GM04504 (cell line): Measurements from ENCODE around the gene RARRES2.

Experiments used
- DNase-seq: peaks from one replicate; pipeline ENCODE4 v3.0.0-alpha.2; 2012; ENCODE audit warnings: low read depth

The RARRES2 gene

DNA sequence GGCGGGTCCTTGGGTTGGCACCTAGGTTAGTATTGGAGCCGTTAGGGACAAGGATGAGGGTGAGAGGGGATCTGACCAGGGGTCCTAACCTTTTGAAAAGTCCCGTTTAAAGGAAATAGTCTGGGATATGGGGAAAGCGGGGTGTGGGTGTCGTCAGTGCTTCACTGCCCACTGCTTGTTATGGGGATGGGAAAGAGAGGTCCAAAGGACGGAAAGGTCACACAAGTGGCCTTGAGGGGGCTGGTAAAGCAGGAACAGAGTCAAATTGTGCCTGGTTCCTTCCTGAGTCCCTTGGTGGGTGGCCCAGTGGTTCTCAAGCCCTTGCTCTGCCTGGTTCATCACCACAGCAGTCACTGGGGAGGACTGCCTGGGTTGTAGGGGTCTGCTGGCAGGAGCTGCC, 35.1 kb upstream of the RARRES2 start:
- DNase-seq = no peak

DNA sequence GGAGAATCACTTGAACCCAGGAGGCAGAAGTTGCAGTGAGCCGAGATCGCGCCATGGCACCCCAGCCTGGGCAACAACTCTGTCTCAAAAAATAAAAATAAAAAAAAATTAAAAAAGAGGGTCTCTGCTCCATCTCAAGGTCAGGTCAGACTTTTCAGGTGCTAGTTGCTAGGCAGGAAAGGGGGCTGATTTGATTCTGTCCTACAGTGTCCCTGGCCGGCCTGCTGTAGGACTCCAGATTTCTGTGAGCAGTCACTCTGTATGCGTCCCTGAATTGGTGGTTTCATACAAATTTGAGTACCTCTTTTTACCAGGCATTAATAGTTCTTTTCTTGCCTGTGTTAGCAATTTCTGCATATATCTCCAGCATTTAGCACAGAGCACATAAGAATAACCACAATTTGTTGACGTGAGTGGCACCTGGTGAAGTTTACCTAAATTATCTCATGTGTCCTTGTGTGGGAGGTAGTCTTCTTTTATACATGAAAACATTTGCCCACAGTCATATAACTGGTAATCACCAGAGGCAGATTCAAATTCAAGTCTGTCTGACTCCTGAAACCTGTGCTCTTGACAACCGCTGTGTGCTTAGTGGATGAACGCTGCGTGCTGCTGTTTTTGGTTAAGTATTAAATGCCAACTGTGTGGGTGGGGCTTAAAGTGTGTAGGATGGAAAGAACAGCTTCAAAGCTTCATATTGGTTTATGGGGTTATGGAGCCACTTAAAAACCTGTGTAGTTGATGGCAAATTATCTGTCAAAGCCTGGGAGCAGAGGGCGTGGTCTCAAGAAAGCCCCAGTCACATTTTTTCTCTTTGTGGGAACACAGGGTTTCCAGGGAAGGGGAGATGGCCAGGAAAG, 34.5 kb upstream of the RARRES2 start:
- no peak for DNase-seq

DNA sequence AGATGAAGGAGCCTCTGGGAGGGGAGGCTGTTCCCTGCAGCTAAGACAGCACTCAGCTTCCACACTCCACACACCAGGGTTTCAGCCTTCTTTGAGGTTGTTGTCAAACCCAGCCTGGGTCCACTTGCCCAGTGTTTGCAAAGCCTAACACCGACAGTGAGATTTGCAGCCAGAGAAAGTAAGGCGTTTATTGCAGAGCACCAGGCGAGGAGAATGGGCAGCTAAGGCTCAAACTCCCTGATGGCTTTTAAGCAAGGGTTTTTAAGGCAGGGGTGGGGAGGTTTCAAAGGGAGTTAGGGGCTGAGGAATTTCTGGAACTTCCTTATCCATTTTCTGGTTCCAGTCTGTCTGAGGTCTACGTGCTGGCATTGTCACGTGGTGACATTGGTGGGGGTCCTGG, 33.0 kb upstream of the RARRES2 start:
- DNase-seq = no peak

DNA sequence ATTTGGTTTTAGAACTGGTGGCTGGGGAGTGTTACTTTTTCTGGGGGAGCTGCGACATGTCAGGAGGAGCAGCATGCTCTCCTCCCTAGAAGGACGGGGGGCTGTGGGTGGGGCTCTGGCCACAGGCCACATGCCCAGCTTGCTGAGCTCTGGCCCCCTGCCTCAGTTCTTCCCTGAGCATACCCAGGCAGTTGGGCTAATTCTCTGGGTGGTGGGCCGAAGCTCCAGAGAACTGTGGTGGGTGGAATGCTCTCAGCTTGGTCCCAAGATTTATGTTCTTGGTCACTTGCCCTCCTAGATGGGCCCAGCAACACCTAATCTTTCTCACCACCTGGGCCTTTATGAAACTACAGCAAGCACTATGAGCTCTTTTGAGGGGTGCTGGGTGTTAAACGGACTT, 32.6 kb upstream of the RARRES2 start:
- DNase-seq = no peak

DNA sequence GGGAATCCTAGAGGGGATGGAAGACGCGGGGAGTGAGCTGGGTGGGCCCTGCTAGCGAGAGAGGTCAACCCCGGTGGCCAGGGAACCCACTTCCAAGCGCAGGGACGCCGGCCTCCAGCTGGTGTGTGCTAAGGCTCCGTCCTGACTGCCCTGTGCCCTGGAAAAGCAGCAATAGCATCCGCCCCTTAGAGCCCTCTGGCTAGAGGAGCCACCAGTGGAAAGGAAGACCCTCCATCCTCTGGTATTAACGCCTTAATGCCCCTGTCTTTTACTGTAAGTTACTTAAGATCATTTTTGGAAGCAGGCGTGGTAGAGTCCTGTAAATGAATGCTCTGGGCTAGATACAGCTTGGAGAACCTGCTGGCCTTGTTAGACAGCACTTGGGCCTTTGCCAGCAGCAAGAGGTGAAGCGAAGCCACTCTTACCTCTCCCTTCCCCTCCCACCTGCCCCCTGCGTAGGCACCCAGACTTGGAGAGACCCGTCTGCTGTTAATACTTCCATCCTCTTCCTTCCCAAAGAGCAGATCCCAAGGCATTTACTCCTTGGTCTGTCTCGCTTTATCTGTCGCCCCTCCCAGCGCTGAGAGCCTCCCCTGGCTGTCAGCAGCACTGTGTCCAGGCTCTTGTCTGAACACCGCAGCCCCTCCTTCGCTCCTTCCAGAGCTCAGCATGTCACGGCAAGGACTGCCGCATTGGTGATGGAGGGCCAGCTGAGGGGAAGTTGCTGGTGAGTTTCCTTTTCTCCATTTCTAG, 31.8 kb upstream of the RARRES2 start:
- DNase-seq = no peak

DNA sequence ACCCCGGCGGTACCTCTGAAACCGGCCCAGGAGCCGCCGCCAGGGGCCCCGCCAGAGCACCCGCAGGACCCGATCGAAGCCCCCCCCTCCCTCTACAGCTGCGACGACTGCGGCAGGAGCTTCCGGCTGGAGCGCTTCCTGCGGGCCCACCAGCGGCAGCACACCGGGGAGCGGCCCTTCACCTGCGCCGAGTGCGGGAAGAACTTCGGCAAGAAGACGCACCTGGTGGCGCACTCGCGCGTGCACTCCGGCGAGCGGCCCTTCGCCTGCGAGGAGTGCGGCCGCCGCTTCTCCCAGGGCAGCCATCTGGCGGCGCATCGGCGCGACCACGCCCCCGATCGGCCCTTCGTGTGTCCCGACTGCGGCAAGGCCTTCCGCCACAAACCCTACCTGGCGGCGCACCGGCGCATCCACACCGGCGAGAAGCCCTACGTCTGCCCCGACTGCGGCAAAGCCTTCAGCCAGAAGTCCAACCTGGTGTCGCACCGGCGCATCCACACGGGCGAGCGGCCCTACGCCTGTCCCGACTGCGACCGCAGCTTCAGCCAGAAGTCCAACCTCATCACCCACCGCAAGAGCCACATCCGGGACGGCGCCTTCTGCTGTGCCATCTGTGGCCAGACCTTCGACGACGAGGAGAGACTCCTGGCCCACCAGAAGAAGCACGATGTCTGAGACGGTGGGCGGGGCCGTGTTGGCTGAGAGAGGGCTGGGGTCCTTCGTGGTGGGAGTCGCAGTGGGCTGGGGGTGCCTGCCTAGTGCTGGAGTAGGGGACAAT, 31.0 kb upstream of the RARRES2 start:
- DNase-seq = no peak

DNA sequence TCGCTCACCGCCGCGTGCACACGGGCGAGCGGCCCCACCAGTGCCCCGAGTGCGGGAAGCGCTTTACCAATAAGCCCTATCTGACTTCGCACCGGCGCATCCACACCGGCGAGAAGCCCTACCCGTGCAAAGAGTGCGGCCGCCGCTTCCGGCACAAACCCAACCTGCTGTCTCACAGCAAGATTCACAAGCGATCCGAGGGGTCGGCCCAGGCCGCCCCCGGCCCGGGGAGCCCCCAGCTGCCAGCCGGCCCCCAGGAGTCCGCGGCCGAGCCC, 30.5 kb upstream of the RARRES2 start:
- no peak for DNase-seq

DNA sequence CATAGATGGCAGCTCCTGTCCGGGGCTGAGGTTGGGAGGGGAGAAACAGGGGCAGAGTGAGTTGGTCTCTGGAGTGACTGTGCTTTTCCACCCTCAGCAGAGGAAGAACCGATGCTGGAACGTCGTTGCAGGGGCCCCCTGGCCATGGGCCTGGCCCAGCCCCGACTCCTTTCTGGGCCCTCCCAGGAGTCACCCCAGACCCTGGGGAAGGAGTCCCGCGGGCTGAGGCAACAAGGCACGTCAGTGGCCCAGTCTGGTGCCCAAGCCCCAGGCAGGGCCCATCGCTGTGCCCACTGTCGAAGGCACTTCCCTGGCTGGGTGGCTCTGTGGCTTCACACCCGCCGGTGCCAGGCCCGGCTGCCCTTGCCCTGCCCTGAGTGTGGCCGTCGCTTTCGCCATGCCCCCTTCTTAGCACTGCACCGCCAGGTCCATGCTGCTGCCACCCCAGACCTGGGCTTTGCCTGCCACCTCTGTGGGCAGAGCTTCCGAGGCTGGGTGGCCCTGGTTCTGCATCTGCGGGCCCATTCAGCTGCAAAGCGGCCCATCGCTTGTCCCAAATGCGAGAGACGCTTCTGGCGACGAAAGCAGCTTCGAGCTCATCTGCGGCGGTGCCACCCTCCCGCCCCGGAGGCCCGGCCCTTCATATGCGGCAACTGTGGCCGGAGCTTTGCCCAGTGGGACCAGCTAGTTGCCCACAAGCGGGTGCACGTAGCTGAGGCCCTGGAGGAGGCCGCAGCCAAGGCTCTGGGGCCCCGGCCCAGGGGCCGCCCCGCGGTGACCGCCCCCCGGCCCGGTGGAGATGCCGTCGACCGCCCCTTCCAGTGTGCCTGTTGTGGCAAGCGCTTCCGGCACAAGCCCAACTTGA, 29.9 kb upstream of the RARRES2 start:
- DNase-seq = no peak

DNA sequence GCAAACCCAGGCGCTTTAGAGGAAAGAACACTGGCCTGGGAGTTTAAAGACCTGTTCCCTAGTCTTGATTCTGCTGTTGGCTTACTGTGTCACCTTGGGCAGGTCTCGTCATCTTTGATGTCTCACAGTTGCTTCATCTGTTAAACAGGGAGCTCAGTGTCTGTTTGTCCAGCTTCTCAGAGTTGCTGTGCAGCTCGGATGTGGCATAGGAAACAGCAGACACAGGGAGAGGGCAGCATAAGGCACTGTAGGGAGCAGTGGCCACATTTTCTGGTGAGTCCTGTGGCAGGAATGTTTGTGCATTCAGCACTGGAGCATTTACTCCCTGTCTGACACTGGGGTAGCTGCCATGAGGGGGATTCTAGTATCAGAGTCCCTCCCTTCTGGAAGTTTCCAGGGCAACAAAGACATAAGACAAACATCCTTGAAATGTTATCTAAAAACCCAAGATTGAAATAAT, 29.2 kb upstream of the RARRES2 start:
- DNase-seq = no peak

DNA sequence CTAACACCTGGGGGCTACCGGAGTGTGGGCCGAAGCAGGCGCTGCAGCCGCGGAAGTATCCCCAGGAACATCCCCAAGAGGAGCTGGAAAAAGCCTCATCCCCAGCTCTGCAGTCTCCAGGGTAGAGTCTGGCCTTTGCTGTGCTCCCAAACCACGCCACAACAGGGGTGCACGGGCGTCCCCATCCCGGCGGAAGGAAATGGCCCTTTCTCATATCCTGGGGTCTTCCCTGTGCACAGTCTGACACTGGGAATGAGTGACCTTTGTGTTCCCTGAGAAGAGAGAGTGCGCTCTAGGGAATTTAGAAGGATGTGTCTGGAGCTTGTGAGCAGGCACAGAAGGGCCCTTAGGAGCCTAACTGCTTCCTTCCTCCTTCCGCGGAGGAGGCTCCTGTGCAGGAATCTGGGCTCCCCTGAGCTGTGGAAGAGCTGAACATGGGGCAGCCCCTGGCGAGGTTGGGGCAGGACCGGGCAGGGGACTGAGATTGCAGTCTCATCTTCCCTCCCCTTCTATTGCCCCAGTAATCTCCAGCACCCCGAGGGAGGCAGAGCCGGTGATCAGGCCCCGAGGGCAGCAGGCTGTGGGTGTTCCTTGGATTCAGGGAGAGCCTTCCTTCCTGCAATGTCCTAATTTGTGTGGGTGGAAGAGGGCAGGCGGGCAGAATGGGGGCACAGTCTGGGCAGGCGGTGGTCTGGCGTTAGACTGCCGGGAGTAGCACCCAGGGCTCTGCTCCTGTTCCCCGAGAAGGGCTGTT, 28.5 kb upstream of the RARRES2 start:
- no peak for DNase-seq

DNA sequence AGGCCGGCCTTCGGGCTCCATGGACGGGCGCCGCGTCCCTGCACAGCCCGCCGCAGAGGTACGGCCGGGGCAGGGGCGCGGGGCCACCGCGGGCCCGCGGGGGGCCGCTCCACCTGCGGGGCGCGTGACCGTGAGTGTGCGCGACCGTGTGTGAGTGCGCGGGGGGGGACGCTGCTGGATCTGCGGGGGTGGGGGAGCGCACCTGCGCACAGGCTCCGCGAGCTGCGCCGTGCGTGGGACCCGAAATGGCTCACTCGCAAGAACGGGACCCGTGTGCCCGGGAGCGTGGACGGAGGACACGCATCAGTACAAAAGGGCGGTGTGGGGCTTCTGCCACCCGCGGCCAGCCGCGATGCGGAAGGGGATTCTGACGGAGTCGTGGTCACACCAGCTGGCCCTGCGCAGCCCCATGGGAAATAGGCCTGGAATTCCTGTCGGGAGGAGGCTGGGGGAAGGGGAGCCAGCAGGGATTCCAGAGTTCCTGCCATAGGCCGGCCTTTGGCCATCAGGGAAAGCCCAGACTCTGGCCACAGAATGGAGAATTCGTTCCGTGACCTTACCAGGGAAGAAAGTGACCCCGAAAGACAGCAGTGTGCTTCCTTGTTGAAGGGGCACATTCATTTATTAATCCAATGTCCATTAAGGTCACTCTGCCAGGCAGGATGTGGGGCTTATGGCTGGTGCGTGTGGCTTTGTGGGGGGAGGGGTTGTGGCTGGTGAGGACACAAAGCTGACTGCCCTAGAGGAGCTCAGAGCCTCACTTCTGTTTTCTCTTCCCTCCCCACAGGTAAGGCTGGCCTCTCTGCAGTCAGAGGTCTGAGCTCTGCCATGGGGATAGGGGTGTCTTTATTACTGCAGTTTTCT, 27.7 kb upstream of the RARRES2 start:
- peak; percentile 43 for DNase-seq

DNA sequence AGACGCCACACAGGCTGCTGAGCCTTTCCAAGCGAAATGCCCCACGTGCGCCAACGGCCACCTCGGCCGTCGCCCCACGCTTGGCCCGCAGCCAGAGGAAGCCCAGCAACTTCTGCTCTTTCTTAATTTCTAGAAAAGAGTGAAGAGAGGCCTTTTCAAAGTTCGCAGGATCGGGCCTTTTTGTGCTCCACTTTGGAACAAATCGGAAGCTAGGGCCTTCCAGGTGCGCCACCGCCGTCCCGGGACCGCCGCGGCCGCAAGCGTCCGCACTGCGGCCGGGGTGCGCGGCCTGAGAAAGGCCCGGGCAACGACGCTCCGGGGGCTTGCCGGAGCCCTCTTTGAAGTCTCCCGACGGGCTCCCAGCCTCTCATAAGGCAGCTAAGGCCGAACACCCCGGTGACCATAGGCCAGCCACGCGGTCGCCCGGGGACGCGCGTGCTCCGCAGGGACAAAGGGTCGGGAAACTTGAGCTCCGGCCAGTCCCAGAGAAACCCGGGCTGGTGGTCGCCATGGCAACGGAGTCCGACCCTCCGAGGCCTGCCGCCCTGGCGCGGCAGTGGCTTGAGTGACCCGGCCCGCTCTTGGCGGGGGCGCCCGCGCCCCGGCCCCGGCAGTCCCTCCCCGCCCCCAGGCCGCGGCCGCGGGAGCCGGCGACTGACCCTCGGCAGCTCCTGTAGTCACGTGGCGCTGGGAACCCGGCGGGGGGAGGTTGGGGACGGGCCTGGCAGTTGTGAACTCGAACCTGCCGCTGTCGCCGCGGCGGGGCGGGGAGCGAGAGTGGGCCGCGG, 26.9 kb upstream of the RARRES2 start, which contains the start of gene REPIN1:
TSS of gene REPIN1 (plus strand) at position 727 of the 788 bp plus-strand sequence. CDS start 890 bp downstream, outside the sequence.
- DNase-seq = peak; percentile 67

DNA sequence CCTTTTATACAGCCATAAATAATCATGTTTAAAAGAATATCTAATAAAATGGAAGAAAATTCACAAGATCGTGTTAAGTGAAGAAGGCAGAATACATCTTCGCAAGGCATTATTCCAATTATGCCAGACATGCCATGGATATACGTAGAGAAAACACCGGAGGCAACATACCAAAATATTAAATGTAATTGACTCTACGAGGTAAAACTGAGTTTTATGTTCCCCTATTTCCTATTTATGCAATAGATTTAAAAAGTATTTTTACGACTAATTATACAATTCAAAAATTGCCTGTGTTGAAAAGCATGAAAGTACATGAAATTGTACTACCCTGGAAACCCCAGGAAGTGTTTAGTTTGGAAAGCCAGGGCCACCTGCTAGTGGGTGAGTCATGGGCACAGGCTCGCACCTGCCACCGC, 26.3 kb upstream of the RARRES2 start:
- DNase-seq = no peak

DNA sequence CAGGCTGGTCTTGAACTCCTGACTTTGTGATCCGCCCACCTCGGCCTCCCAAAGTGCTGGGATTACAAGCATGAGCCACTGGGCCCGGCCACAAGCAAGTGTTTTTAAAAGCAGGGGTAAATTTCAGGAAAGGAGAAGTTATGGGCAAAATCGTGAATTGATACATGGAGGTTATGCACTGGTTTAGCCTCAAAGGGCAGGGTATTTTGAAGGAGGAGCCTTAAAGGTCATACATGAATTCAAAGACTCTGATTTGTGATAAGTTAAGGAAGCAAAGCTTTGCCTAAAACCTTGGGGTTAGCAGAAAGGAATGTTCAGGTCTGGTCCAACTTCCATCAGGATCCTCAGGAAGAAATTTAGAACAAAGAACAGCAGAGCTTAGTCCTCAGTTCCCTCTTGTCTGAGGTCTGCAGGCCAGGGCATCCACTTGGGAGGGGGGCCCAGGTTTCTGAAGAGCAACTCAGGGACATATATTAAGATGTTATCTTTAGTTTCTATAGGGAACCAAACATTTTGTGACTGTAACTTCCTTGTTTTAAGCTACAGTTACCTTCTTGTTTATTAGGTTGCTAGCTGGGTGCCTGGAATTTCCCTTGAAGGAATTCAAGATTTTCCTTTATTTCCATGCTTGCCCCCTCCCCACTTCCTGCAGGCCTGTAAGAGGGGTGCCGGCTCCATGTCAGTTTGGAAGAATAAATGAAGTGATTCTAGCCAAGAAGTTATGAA, 24.4 kb upstream of the RARRES2 start:
- no peak for DNase-seq

DNA sequence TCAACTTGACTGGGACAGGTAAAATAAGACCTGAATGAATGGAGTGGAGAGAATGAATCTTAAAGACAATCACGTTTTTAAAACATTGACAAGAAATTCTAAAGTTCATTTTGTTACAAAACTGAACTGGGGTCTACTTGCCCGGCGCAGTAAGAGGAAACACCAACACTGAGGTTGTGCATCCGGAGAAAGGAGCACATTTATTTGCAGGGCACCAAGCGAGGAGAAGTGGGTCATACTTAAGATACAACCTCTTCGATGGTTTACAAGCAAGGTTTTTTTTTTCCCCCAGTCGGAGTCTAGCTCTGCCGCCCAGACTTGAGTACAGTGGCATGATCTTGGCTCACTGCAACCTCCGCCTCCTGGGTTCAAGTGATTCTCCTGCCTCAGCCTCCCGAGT, 23.8 kb upstream of the RARRES2 start:
- DNase-seq = no peak

DNA sequence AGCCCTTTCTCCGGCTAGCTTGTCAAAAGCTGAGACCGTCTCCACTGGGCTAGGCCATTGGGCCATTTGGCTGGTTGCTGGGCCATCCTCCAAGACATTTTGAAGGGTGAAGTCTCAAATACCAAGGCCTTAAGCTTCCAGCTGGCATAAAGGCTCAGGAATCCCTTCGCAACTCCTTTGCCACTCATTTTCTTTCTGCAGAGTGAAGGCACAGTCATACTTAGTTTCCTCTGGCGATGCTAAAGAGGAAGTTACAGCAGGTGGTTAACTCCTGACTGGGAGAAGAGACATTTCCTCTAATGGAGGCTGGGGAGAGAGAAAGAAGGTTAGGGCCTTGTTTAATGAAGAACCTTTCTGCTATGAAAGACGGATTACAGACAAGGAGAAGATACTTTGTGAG, 22.4 kb upstream of the RARRES2 start:
- no peak for DNase-seq

DNA sequence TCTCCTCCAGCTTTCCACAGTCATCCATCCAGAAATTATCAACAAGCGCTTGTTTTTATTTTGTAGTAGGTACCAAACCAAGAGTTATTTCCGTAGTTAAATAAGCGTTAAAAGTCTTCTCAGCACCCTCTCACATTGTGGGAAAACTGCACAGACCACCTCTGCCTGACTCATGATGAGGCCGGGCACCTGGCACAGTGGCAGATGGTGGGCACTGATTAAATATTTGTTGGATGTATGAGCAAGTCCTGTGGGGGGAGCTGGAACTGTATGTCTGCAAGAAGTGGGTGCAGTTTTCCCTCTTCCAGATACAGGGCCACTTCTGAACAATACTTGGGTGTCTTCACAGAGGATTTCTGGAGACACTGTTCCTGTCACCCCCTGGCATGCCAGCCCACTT, 21.9 kb upstream of the RARRES2 start:
- no peak for DNase-seq

DNA sequence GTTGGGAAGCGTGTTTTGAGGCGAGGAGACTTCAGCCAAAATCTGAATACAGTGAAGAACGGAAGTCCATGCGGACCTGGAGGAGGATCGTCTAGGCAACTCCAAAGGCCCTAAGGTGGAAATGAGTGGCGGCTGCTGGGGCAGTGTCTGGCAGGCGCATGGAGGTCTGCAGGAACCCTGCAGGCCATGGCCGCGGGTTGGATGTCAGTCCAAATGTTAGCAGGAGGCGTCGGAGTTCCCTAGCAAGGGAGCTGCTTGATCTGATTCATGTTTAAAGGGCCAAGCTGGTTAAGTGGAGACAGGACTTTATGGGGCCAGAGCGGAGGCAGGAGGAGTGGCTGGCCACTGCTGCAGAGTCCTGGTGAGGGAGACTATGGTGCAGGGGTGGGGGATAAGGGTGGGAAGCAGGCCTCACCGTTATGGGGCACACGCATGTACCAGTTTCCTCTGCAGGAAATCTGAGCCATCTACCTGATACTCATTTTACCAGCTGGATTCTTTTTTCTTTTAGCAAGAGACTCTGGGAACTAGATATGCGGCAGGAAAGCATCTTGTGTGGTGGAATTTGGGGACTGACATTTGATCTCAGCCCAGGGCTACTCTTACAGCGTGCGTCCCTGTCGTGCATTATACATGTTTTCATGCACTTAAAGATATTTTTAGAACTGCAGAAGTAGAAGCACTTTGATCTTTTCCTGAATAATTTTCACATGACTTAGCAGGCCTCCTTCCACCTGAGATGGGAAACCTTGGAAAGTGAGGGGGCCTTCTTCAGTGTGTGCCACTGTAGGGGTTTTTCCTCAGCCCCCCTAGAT, 20.6 kb upstream of the RARRES2 start:
- no peak for DNase-seq
